HG03025 (cell line): ENCODE results near the gene ATF5.

Experiments used
- ATAC-seq: cut with Tn5 transposase; IDR thresholded peaks from one replicate; pipeline ENCODE4 v1.9.1; 2021; ENCODE audit warnings: mild to moderate bottlenecking, moderate library complexity; ENCODE audit not compliant: unreplicated experiment, low FRiP score

The ATF5 gene

GRCh38 chr19:49929121-49929610 is at the start of gene ATF5, which contains the start of gene NUP62:
TSS of gene ATF5 (plus strand) at chr19:49929205. CDS start at chr19:49930851, 1,646 bp downstream.
TSS of gene NUP62 (minus strand) at chr19:49929504. CDS start at chr19:49909807, 19,697 bp downstream.
- peak; percentile 48 for ATAC-seq

- no peak for ATAC-seq
These were observed 49.6 kb upstream of the ATF5 start for GRCh38 chr19:49879243-49879963.

- ATAC-seq = no peak
These were observed 48.7 kb upstream of the ATF5 start for GRCh38 chr19:49880162-49880869.

- no peak for ATAC-seq
These were observed 47.8 kb upstream of the ATF5 start for GRCh38 chr19:49881186-49881585.

GRCh38 chr19:49881672-49882394 is 47.2 kb upstream of the ATF5 start:
- no peak for ATAC-seq

GRCh38 chr19:49882643-49883042 is 46.4 kb upstream of the ATF5 start:
- ATAC-seq = no peak

- no peak for ATAC-seq
These were observed 45.9 kb upstream of the ATF5 start for GRCh38 chr19:49883094-49883493.

GRCh38 chr19:49884109-49884508 is 44.9 kb upstream of the ATF5 start:
- no peak for ATAC-seq

GRCh38 chr19:49884760-49885159 is 44.2 kb upstream of the ATF5 start:
- ATAC-seq = no peak

GRCh38 chr19:49887037-49887664 is 41.9 kb upstream of the ATF5 start:
- no peak for ATAC-seq

GRCh38 chr19:49887665-49888509 is 41.1 kb upstream of the ATF5 start:
- ATAC-seq = no peak

GRCh38 chr19:49888510-49888824 is 40.5 kb upstream of the ATF5 start:
- no peak for ATAC-seq

- no peak for ATAC-seq
These were observed 39.8 kb upstream of the ATF5 start for GRCh38 chr19:49889038-49889686.

GRCh38 chr19:49889687-49890348 is 39.2 kb upstream of the ATF5 start:
- ATAC-seq = no peak

GRCh38 chr19:49890349-49891311 is 38.4 kb upstream of the ATF5 start:
- no peak for ATAC-seq

- ATAC-seq = no peak
These were observed 37.6 kb upstream of the ATF5 start for GRCh38 chr19:49891393-49891792.

GRCh38 chr19:49892716-49893115 is 36.3 kb upstream of the ATF5 start:
- no peak for ATAC-seq
